ENCODE measurements around the gene SCFD1.

Gene SCFD1

DNA sequence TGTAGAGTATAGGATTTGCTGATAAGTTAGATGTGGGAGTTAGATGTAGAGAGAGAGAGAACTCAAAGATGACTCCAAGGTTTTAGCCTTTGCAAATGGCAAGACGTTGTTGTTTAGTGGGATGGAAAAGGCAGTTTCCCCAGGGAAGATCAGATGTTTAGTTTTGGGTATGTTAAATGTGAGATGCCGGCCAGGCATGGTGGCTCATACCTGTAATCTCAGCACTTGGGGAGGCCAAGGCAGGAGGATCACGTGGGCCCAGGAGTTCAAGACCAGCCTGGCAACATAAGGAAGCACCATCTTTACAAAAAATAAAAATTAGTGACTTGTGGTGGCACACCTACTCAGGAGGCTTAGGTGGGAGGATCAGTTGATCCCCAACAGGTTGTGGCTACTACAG is 33.5 kb downstream of the SCFD1 start:
- no peak overlapping the region for H3K4me3 ChIP-seq (ENCODE audit: insufficient read depth, low read length, poor library complexity, severe bottlenecking)
- H3K9me2 ChIP-seq (replicated peaks; ENCODE audit: insufficient read depth, low read length): no peaks in the 10 kb centered on the region
- no peaks in the 10 kb centered on the region for H3K79me2 ChIP-seq (ENCODE audit: insufficient read depth, low read length)
- no peak overlapping the region for H3K4me2 ChIP-seq (ENCODE audit: low read depth, low read length, poor library complexity, severe bottlenecking)
- no peak overlapping the region for H2AFZ ChIP-seq (ENCODE audit: low read depth, low read length, severe bottlenecking)
- H3K36me3 ChIP-seq (ENCODE audit: low read length): peaks cover 37% of the 10 kb centered on the region
- TF ChIP-seq, protein P1, sequence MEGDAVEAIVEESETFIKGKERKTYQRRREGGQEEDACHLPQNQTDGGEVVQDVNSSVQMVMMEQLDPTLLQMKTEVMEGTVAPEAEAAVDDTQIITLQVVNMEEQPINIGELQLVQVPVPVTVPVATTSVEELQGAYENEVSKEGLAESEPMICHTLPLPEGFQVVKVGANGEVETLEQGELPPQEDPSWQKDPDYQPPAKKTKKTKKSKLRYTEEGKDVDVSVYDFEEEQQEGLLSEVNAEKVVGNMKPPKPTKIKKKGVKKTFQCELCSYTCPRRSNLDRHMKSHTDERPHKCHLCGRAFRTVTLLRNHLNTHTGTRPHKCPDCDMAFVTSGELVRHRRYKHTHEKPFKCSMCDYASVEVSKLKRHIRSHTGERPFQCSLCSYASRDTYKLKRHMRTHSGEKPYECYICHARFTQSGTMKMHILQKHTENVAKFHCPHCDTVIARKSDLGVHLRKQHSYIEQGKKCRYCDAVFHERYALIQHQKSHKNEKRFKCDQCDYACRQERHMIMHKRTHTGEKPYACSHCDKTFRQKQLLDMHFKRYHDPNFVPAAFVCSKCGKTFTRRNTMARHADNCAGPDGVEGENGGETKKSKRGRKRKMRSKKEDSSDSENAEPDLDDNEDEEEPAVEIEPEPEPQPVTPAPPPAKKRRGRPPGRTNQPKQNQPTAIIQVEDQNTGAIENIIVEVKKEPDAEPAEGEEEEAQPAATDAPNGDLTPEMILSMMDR (IDR thresholded peaks at IDR 0.05; ENCODE audit: insufficient read depth, low read length, poor library complexity, severe bottlenecking): no peak
- TF ChIP-seq EZH2phosphoT487 (conservative IDR thresholded peaks at IDR 0.05; ENCODE audit: low read length): no peak
- H3K9ac ChIP-seq (ENCODE audit: low read length): no peak overlapping the region
- no peaks in the 10 kb centered on the region for H3K27me3 ChIP-seq (ENCODE audit: low read length)
- no peak overlapping the region for H3K27ac ChIP-seq (ENCODE audit: low read depth, low read length)
- no peaks in the 10 kb centered on the region for H4K20me1 ChIP-seq (ENCODE audit: low read depth, low read length)
- H3F3A ChIP-seq (ENCODE audit: insufficient read depth): 0 out of 2 replicates have a peak, but pooled peaks cover 7% of the 10 kb centered on the region
- H3K9me3 ChIP-seq (ENCODE audit: insufficient read depth, low read length): no peaks in the 10 kb centered on the region

DNA sequence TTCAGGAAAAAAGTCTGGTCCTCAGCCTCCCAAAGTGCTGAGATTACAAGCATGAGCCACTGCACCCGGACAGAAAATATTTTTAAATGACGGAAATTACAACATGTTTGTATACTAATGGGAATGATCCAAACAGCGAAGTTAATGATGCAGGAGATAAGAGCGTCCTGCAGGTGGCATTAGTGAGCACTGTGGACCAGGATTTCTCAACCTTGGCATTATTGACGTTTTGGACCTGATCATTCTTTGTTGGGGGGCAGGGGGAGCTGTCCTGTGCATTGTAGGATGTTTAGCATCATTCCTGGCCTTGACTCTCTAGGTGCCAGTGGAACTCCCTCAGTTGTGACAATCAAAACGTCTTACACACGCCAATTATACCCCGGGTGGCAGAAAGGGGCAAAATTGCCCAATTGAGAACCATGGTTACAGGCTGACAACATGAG is 34.1 kb downstream of the SCFD1 start:
- 0 out of 2 replicates have a peak, but pooled peaks cover 7% of the 10 kb centered on the region for H3F3A ChIP-seq (ENCODE audit: insufficient read depth)
- H3K9me3 ChIP-seq (ENCODE audit: insufficient read depth, low read length): no peaks in the 10 kb centered on the region
- H3K79me2 ChIP-seq (ENCODE audit: insufficient read depth, low read length): no peaks in the 10 kb centered on the region
- no peak for TF ChIP-seq EZH2phosphoT487 (conservative IDR thresholded peaks at IDR 0.05; ENCODE audit: low read length)
- TF ChIP-seq, protein P1 (IDR thresholded peaks at IDR 0.05; ENCODE audit: insufficient read depth, low read length, poor library complexity, severe bottlenecking): peak; percentile 72
- no peaks in the 10 kb centered on the region for H3K27me3 ChIP-seq (ENCODE audit: low read length)
- H3K4me3 ChIP-seq (ENCODE audit: insufficient read depth, low read length, poor library complexity, severe bottlenecking): no peak overlapping the region
- peaks cover 32% of the 10 kb centered on the region for H3K36me3 ChIP-seq (ENCODE audit: low read length)
- H3K9ac ChIP-seq (ENCODE audit: low read length): no peak overlapping the region
- no peak overlapping the region for H3K27ac ChIP-seq (ENCODE audit: low read depth, low read length)
- no peak overlapping the region for H2AFZ ChIP-seq (ENCODE audit: low read depth, low read length, severe bottlenecking)
- H4K20me1 ChIP-seq (ENCODE audit: low read depth, low read length): no peaks in the 10 kb centered on the region
- H3K4me2 ChIP-seq (ENCODE audit: low read depth, low read length, poor library complexity, severe bottlenecking): no peak overlapping the region
- H3K9me2 ChIP-seq (replicated peaks; ENCODE audit: insufficient read depth, low read length): no peaks in the 10 kb centered on the region

DNA sequence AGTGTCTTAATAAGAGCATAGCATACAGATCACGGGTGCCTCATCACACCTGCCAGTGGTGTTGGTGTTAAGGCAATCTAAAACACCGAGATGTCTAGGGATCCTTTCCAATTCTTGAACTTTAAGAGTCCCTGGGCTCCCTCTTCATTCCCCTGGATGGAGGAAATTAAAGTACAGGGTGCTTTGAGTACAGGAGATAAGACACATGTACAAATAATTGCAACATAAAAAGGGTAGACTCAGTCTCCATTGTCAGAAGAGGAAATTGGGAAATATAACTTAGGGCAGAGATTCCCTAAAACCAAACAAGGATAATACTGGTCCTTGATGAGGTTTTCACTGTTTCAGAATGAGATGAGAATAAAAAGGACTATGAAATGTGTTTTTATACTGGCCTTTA is 34.9 kb downstream of the SCFD1 start:
- no peaks in the 10 kb centered on the region for H3K9me2 ChIP-seq (replicated peaks; ENCODE audit: insufficient read depth, low read length)
- H3K9me3 ChIP-seq (ENCODE audit: insufficient read depth, low read length): no peaks in the 10 kb centered on the region
- 0 out of 2 replicates have a peak, but pooled peaks cover 7% of the 10 kb centered on the region for H3F3A ChIP-seq (ENCODE audit: insufficient read depth)
- peaks cover 31% of the 10 kb centered on the region for H3K36me3 ChIP-seq (ENCODE audit: low read length)
- no peaks in the 10 kb centered on the region for H4K20me1 ChIP-seq (ENCODE audit: low read depth, low read length)
- no peak overlapping the region for H3K4me3 ChIP-seq (ENCODE audit: insufficient read depth, low read length, poor library complexity, severe bottlenecking)
- H3K9ac ChIP-seq (ENCODE audit: low read length): no peak overlapping the region
- H3K27ac ChIP-seq (ENCODE audit: low read depth, low read length): no peak overlapping the region
- H3K27me3 ChIP-seq (ENCODE audit: low read length): no peaks in the 10 kb centered on the region
- H3K79me2 ChIP-seq (ENCODE audit: insufficient read depth, low read length): no peaks in the 10 kb centered on the region
- no peak overlapping the region for H3K4me2 ChIP-seq (ENCODE audit: low read depth, low read length, poor library complexity, severe bottlenecking)
- H2AFZ ChIP-seq (ENCODE audit: low read depth, low read length, severe bottlenecking): no peak overlapping the region
- no peak for TF ChIP-seq EZH2phosphoT487 (conservative IDR thresholded peaks at IDR 0.05; ENCODE audit: low read length)
- TF ChIP-seq, protein P1 (IDR thresholded peaks at IDR 0.05; ENCODE audit: insufficient read depth, low read length, poor library complexity, severe bottlenecking): no peak
